ENCODE data around the gene ATL1.

GRCh38 chr14:50524731-50525515 lies 35.0 kb upstream of the ATL1 start:
- TF ChIP-seq POLR2A (IDR thresholded peaks at IDR 0.05) (no peak), CTCF (IDR thresholded peaks at IDR 0.05) (no peak), EP300 (IDR thresholded peaks at IDR 0.05) (no peak)
